Measurements from ENCODE around the gene C1QL1.

- no peak for TF ChIP-seq CTCF (optimal IDR thresholded peaks at IDR 0.05 in 1 of 3, IDR thresholded peaks at IDR 0.05 in 1 of 3, conservative IDR thresholded peaks at IDR 0.05 in 1 of 3; ENCODE audit: extremely low read depth in 1 of 3, insufficient read depth in 2 of 3, low read length in 3 of 3)
- no peak for TF ChIP-seq EZH2 (IDR thresholded peaks at IDR 0.05; ENCODE audit: low read length)
Observed at GRCh38 chr17:44990994-44991393, 22.9 kb upstream of the C1QL1 start.
